PC-3 (cell line): ENCODE data around the gene CAMK4. TPM values are rescaled to one million over a fixed set of nuclear protein-coding genes. Genes with fewer than 3 reads are reported as not detected.
"Not testable (repeated sequence)": the region's sequence is repeated elsewhere in the genome, so short reads cannot be mapped to it uniquely, and the experiment has no call there.

Experiments used
- ATAC-seq: fragments of 200-7000 bp; cut with Tn5 transposase; 2 replicates; pipeline ENCODE4 v1.9.1; 2020; ENCODE audit warnings: mild to moderate bottlenecking, moderate library complexity
- BruUV-seq: library from RNA; stranded (reverse); fragments of 400-500 nt; replicated peaks from 2 replicates; lab custom pipeline; 2021; lab: Mats Ljungman, UMichigan
- CTCF ChIA-PET: fragments of 300-600 bp; sonication (Branson Sonifier 250); formaldehyde crosslinking; loops from one replicate; lab custom pipeline; 2022; ENCODE audit warnings: antibody characterized with exemption; lab: Charles Lee
- POLR2A ChIA-PET: fragments of 300-600 bp; sonication (Branson Sonifier 250); formaldehyde crosslinking; loops from one replicate; lab custom pipeline; 2022; ENCODE audit warnings: antibody characterized with exemption; ENCODE audit not compliant: unreplicated experiment; lab: Charles Lee
- DNase-seq: peaks from one replicate; pipeline ENCODE4 v3.0.0-alpha.2; 2015
- H2AFZ ChIP-seq: fragments of 300-600 bp; sonication (generic); 2 replicates; pipeline ENCODE4 v1.6.0; 2016; ENCODE audit warnings: antibody characterized with exemption, low read length
- H3F3A ChIP-seq: fragments of 300-600 bp; sonication (generic); one replicate; pipeline ENCODE4 v1.6.0; 2017; ENCODE audit warnings: antibody characterized with exemption, low read length, control low read depth, mild to moderate bottlenecking; ENCODE audit not compliant: unreplicated experiment
- H3K27ac ChIP-seq: fragments of 300-600 bp; sonication (generic); 2 replicates; pipeline ENCODE4 v1.5.1; 2016; ENCODE audit warnings: mild to moderate bottlenecking, low read length
- H3K27me3 ChIP-seq: fragments of 300-600 bp; sonication (generic); 2 replicates; pipeline ENCODE4 v1.6.1; 2016; ENCODE audit warnings: low read length, mixed read lengths
- H3K36me3 ChIP-seq: fragments of 300-600 bp; sonication (generic); 2 replicates; pipeline ENCODE4 v1.6.1; 2016; ENCODE audit warnings: low read depth, mixed run types, low read length, mixed read lengths
- H3K4me1 ChIP-seq: fragments of 300-600 bp; sonication (generic); 2 replicates; pipeline ENCODE4 v1.5.1; 2016; ENCODE audit warnings: low read length; ENCODE audit not compliant: insufficient read depth
- H3K4me2 ChIP-seq: fragments of 300-600 bp; sonication (generic); 2 replicates; pipeline ENCODE4 v1.6.0; 2016; ENCODE audit warnings: low read length
- H3K4me3 ChIP-seq: fragments of 300-600 bp; sonication (generic); 2 replicates; pipeline ENCODE4 v1.5.1; 2016; ENCODE audit warnings: mild to moderate bottlenecking, low read length, mixed read lengths
- H3K79me2 ChIP-seq: fragments of 300-600 bp; sonication (generic); 2 replicates; pipeline ENCODE4 v1.6.1; 2017; ENCODE audit warnings: low read length, mixed read lengths
- H3K9ac ChIP-seq: fragments of 300-600 bp; sonication (generic); 2 replicates; pipeline ENCODE4 v1.6.0; 2016; ENCODE audit warnings: mild to moderate bottlenecking, low read length
- H3K9me2 ChIP-seq: fragments of 300-600 bp; sonication (generic); replicated peaks from 2 replicates; pipeline ENCODE4 v1.6.1; 2016; ENCODE audit warnings: mixed run types, low read length, mixed read lengths
- H3K9me3 ChIP-seq: fragments of 300-600 bp; sonication (generic); 2 replicates; pipeline ENCODE4 v1.6.1; 2016; ENCODE audit warnings: low read length, mixed read lengths
- H4K20me1 ChIP-seq: fragments of 300-600 bp; sonication (generic); 2 replicates; pipeline ENCODE4 v1.6.1; 2016; ENCODE audit warnings: low read length, mixed read lengths
- CTCF ChIP-seq: fragments of 300-600 bp; sonication (generic); conservative IDR thresholded peaks from 2 replicates; pipeline ENCODE4 v1.5.1; 2017; ENCODE audit warnings: antibody characterized with exemption, low read depth, mild to moderate bottlenecking, low read length
- EZH2 ChIP-seq: fragments of 300-600 bp; sonication (generic); IDR thresholded peaks from one replicate; pipeline ENCODE4 v1.6.1; 2017; ENCODE audit warnings: antibody characterized with exemption, mild to moderate bottlenecking, low read length; ENCODE audit not compliant: unreplicated experiment
- EZH2phosphoT487 ChIP-seq: fragments of 300-600 bp; sonication (generic); IDR thresholded peaks from 2 replicates; pipeline ENCODE4 v1.6.1; 2018; ENCODE audit warnings: mild to moderate bottlenecking, antibody characterized with exemption, low read length, borderline replicate concordance
- intact Hi-C: fragments of 100-400 bp; cut with micrococcal nuclease; formaldehyde crosslinking; loops from 2 replicates; pipeline ENCODE4 v1.9.0; 2023
- total RNA-seq: library from RNA; depleted of rRNA; stranded (reverse); fragments of >200 nt; gene quantifications from 2 replicates; pipeline ENCODE4 v1.2.3, GENCODE V29; 2014

Gene CAMK4
- total RNA-seq, 1 experiment from 2014 or later, result 0.55 TPM

DNA sequence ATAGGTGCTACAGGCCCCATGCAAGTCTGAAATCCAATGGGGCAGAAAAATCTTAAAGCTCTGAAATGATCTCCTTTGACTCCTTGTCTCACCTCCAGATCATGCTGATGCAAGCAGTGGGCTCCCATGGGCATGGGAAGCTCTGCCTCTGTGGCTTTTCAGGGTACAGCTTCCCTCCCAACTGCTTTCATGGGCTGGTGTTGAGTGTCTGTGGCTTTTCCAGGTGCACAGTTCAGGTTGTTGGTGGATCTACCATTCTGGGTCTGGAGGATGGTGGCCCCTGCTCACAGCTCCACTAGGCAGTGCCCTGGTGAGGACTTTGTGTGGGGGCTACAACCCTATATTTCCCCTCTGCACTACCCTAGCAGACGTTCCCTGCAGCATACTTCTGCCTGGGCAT, 184.6 kb downstream of the CAMK4 start:
- Histone ChIP-seq H2AFZ (no peak overlapping the region), H3K4me2 (no peak overlapping the region), H3F3A (no peaks in the 10 kb centered on the region), H3K9me2 (no peaks in the 10 kb centered on the region), H3K9me3 (no peaks in the 10 kb centered on the region), H3K27me3 (peaks cover 14% of the 10 kb centered on the region; the same call in 1 of the 2 replicates), H3K4me3 (no peak overlapping the region), H3K36me3 (no peaks in the 10 kb centered on the region), H3K79me2 (no peaks in the 10 kb centered on the region), H3K9ac (no peak overlapping the region), H3K27ac (no peak overlapping the region), H3K4me1 (no peaks in the 10 kb centered on the region), H4K20me1 (no peaks in the 10 kb centered on the region)
- no peak for DNase-seq
- ChIA-PET POLR2A (no interaction called here), CTCF (no interaction called here)
- intact Hi-C loops, result no loop called here
- no TSS peak for BruUV-seq
- ATAC-seq, result no peak
- TF ChIP-seq EZH2phosphoT487 (no peak), EZH2 (no peak), CTCF (no peak)

DNA sequence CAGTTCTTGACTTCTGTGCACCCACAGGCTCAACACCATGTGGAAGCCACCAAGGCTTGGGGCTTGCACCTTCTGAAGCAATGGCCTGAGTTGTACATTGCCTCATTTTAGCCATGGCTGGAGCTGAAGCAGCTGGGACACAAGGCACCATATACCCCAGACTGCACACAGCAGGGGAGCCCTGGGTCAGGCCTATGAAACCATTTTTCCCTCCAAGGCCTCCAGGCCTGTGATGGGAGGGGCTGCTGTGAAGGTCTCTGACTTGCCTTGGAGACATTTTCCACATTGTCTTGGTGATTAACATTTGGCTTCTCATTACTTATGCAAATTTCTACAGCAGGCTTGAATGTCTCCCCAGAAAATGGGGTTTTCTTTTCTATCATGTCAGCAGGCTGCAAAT, 185.1 kb downstream of the CAMK4 start:
- H4K20me1 ChIP-seq, H3K4me1 ChIP-seq, POLR2A ChIA-PET, H3F3A ChIP-seq, H3K9ac ChIP-seq, intact Hi-C loops, H3K9me2 ChIP-seq, H3K79me2 ChIP-seq, DNase-seq, H3K4me3 ChIP-seq, H3K9me3 ChIP-seq, H3K27ac ChIP-seq, ATAC-seq, CTCF ChIA-PET, H3K4me2 ChIP-seq, H2AFZ ChIP-seq, BruUV-seq, H3K36me3 ChIP-seq: not testable (repeated sequence)
- H3K27me3 ChIP-seq, result peaks cover 14% of the 10 kb centered on the region; the same call in 1 of the 2 replicates

DNA sequence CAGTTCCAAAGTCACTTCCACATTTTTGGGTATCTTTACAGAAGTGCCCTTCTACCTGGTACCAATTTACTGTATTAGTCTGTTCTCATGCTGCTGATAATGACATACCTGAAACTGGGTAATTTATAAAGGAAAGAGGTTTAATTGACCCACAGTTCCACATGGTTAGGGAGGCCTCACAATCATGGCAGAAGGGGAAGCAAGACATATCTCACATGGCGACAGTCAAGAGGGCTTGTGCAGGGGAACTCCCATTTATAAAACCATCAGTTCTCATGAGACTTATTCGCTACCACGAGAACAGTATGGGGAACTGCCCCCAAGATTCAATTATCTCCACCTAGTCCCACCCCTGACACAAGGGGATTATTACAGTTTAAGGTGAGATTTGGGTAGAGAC, 185.9 kb downstream of the CAMK4 start:
- H3K9me3 ChIP-seq, H3K4me3 ChIP-seq, POLR2A ChIA-PET, CTCF ChIA-PET, intact Hi-C loops, H3K4me2 ChIP-seq, BruUV-seq, H3K79me2 ChIP-seq, H3F3A ChIP-seq, H3K9me2 ChIP-seq, H3K9ac ChIP-seq, H3K27ac ChIP-seq, H3K4me1 ChIP-seq, H3K36me3 ChIP-seq, H4K20me1 ChIP-seq, DNase-seq, H2AFZ ChIP-seq, ATAC-seq: not testable (repeated sequence)
- peaks cover 12% of the 10 kb centered on the region; the same call in 1 of the 2 replicates for H3K27me3 ChIP-seq

DNA sequence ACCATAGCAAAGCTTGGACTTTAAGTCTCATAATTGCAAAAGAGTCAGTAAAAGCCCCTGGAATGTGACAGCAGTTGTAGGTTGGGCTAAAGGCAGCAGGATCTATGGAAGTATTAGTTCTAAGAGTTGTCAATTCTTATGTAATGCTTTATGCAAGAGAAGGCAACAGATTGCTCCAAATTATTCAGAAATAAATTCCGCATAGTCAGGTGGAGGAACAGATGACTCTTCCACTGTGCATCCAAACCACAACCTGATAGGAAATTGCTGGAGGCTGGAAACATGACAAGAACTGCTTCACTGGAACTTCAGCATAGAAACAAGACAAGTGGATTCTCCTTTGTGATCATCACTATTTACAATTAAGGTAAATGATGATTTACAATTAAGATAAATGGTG, 187.1 kb downstream of the CAMK4 start:
- Histone ChIP-seq H3F3A (no peaks in the 10 kb centered on the region), H2AFZ (no peak overlapping the region), H4K20me1 (no peaks in the 10 kb centered on the region), H3K27ac (no peak overlapping the region), H3K9me2 (no peaks in the 10 kb centered on the region), H3K27me3 (peaks cover 12% of the 10 kb centered on the region; the same call in 1 of the 2 replicates), H3K9me3 (no peaks in the 10 kb centered on the region), H3K79me2 (no peaks in the 10 kb centered on the region), H3K4me2 (no peak overlapping the region), H3K4me1 (no peaks in the 10 kb centered on the region), H3K36me3 (no peaks in the 10 kb centered on the region), H3K4me3 (no peak overlapping the region), H3K9ac (no peak overlapping the region)
- DNase-seq (no peak), ATAC-seq (no peak)
- POLR2A ChIA-PET, result no interaction called here
- no peak for TF ChIP-seq EZH2phosphoT487
- no peak for TF ChIP-seq EZH2
- TF ChIP-seq CTCF, result no peak
- CTCF ChIA-PET, result no interaction called here
- BruUV-seq, result no TSS peak
- intact Hi-C loops, result no loop called here
